ENCODE measurements around the gene GSE1. TPM values are rescaled to one million over a fixed set of nuclear protein-coding genes. Genes with fewer than 3 reads are reported as not detected.
"Not testable (repeated sequence)": the region's sequence is repeated elsewhere in the genome, so short reads cannot be mapped to it uniquely, and the experiment has no call there.

The GSE1 gene
- total RNA-seq, 1 experiment from 2014 or later = 1.9 TPM

GRCh38 chr16:85592277-85592676 lies 20.8 kb upstream of the GSE1 start:
- not testable (repeated sequence) for H3K27ac ChIP-seq (ENCODE audit: low read length); H3K4me2 ChIP-seq (ENCODE audit: low read depth, low read length, poor library complexity, severe bottlenecking); H3K36me3 ChIP-seq (ENCODE audit: insufficient read depth, low read length); H3K79me2 ChIP-seq (ENCODE audit: low read length); H3K9me2 ChIP-seq (replicated peaks; ENCODE audit: insufficient read depth, low read length); H4K20me1 ChIP-seq (ENCODE audit: insufficient read depth, low read depth, low read length); H3K9me3 ChIP-seq (ENCODE audit: low read length); DNase-seq; H3K4me1 ChIP-seq (ENCODE audit: low read length); H3K27me3 ChIP-seq (ENCODE audit: low read length); H3K9ac ChIP-seq (ENCODE audit: low read length); H3K4me3 ChIP-seq (ENCODE audit: low read length); H2AFZ ChIP-seq (ENCODE audit: low read length)

DNA sequence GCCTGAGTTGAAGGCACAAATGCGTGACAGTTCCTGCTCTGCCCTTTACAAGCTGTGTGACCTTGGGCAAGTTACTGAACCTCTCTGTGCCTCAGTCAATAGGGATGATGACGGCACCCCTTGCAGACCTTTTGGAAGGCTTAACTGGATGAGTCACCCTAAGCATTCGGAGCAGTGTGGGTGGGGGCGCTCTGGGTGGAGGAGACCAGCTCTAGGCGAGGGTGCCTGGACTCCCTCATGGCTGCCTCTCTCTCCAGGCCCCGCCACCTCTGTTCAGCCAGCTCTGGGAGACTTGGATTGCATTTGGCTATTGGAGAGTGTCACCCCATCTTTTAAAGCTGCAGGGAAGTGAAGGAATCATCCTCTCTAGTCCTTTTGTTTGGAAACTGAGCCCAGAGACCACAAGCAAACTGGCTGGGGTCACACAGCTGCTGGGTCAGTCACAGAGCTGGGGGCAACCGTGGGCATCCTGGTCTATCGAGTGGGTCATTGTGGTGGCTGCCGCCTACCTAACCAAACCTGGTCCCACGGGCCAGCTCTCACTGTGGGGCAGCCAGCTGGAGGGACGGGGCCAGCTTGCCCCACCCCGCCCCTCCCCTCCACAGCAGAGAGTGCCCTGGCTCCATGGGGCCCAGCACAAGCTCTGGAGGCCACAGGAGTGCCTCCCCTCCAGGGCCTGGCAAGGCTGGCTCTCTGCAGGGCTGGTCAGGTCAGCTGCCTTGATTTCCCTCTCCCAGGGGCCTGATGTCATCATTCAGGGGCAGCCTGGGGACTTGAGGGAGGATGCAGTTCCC lies 20.2 kb upstream of the GSE1 start:
- H3K27ac ChIP-seq (ENCODE audit: low read length) = no peak overlapping the region
- H3K4me1 ChIP-seq (ENCODE audit: low read length) = peaks cover 7% of the 10 kb centered on the region
- no peak for DNase-seq
- H3K9ac ChIP-seq (ENCODE audit: low read length) = no peak overlapping the region
- H3K36me3 ChIP-seq (ENCODE audit: insufficient read depth, low read length) = no peaks in the 10 kb centered on the region
- H3K4me2 ChIP-seq (ENCODE audit: low read depth, low read length, poor library complexity, severe bottlenecking) = no peak overlapping the region
- peaks cover 4% of the 10 kb centered on the region; the same call in 1 of the 2 replicates for H3K9me3 ChIP-seq (ENCODE audit: low read length)
- H3K79me2 ChIP-seq (ENCODE audit: low read length) = no peaks in the 10 kb centered on the region
- H3K27me3 ChIP-seq (ENCODE audit: low read length) = no peaks in the 10 kb centered on the region
- H4K20me1 ChIP-seq (ENCODE audit: insufficient read depth, low read depth, low read length) = no peaks in the 10 kb centered on the region; the same call in 1 of the 2 replicates
- no peaks in the 10 kb centered on the region for H3K9me2 ChIP-seq (replicated peaks; ENCODE audit: insufficient read depth, low read length)
- no peak overlapping the region for H2AFZ ChIP-seq (ENCODE audit: low read length)
- H3K4me3 ChIP-seq (ENCODE audit: low read length) = no peak overlapping the region

DNA sequence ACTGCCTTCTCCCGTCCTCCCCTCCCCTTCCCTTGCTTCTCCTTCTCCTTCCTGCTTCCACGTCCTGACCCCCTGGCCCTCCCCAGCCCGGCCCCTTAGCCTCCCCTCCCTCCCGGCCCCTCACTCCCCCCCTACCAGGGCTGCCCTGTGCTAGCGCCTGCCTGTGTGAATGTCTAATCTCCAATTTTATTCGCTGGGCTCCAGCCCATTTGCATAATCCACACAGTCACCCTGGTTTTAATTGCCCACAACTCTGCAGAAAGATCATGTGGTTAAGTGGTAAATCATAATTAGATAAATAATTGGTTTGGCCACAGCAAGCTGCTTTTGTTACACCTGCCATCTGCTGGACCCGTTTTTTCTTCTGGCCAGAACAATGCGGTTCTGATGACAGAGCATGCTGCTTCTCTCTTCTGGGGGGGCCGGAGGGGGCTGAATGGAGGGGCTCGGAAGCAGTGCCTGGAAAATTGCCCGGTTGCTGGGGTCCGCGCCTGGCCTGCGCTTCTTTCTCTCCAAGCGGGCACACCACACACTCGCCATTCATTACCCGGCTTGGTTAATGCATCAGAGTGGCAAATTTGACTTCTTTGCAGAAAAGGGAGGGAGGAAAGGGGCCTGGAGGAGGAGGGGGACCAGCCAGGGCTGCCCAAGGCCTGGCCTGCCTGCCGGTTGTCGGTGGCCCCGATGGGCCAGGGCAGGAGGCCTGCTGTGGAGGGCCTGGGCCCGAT lies 19.5 kb upstream of the GSE1 start:
- no peak overlapping the region for H3K4me2 ChIP-seq (ENCODE audit: low read depth, low read length, poor library complexity, severe bottlenecking)
- no peaks in the 10 kb centered on the region for H3K79me2 ChIP-seq (ENCODE audit: low read length)
- H3K27me3 ChIP-seq (ENCODE audit: low read length) = no peaks in the 10 kb centered on the region
- H3K36me3 ChIP-seq (ENCODE audit: insufficient read depth, low read length) = no peaks in the 10 kb centered on the region
- DNase-seq = no peak
- H3K4me1 ChIP-seq (ENCODE audit: low read length) = peaks cover 7% of the 10 kb centered on the region
- no peak overlapping the region for H3K9ac ChIP-seq (ENCODE audit: low read length)
- H3K4me3 ChIP-seq (ENCODE audit: low read length) = no peak overlapping the region
- H3K9me3 ChIP-seq (ENCODE audit: low read length) = peaks cover 4% of the 10 kb centered on the region; the same call in 1 of the 2 replicates
- no peak overlapping the region for H2AFZ ChIP-seq (ENCODE audit: low read length)
- H3K27ac ChIP-seq (ENCODE audit: low read length) = no peak overlapping the region
- no peaks in the 10 kb centered on the region for H3K9me2 ChIP-seq (replicated peaks; ENCODE audit: insufficient read depth, low read length)
- no peaks in the 10 kb centered on the region; the same call in 1 of the 2 replicates for H4K20me1 ChIP-seq (ENCODE audit: insufficient read depth, low read depth, low read length)

GRCh38 chr16:85594273-85594977 lies 18.7 kb upstream of the GSE1 start:
- no peaks in the 10 kb centered on the region for H3K79me2 ChIP-seq (ENCODE audit: low read length)
- H3K4me1 ChIP-seq (ENCODE audit: low read length) = peaks cover 7% of the 10 kb centered on the region
- H3K4me2 ChIP-seq (ENCODE audit: low read depth, low read length, poor library complexity, severe bottlenecking) = no peak overlapping the region
- peaks cover 4% of the 10 kb centered on the region; the same call in 1 of the 2 replicates for H3K9me3 ChIP-seq (ENCODE audit: low read length)
- H4K20me1 ChIP-seq (ENCODE audit: insufficient read depth, low read depth, low read length) = no peaks in the 10 kb centered on the region; the same call in 1 of the 2 replicates
- H3K9me2 ChIP-seq (replicated peaks; ENCODE audit: insufficient read depth, low read length) = no peaks in the 10 kb centered on the region
- no peaks in the 10 kb centered on the region for H3K36me3 ChIP-seq (ENCODE audit: insufficient read depth, low read length)
- H3K9ac ChIP-seq (ENCODE audit: low read length) = no peak overlapping the region
- no peak for DNase-seq
- H3K27me3 ChIP-seq (ENCODE audit: low read length) = no peaks in the 10 kb centered on the region
- H3K27ac ChIP-seq (ENCODE audit: low read length) = no peak overlapping the region
- H3K4me3 ChIP-seq (ENCODE audit: low read length) = no peak overlapping the region
- H2AFZ ChIP-seq (ENCODE audit: low read length) = no peak overlapping the region

GRCh38 chr16:85594978-85595661 lies 18.0 kb upstream of the GSE1 start:
- peaks cover 2% of the 10 kb centered on the region; the same call in 1 of the 2 replicates for H3K9me3 ChIP-seq (ENCODE audit: low read length)
- no peak overlapping the region for H2AFZ ChIP-seq (ENCODE audit: low read length)
- H3K4me2 ChIP-seq (ENCODE audit: low read depth, low read length, poor library complexity, severe bottlenecking) = no peak overlapping the region
- DNase-seq = no peak
- H3K9me2 ChIP-seq (replicated peaks; ENCODE audit: insufficient read depth, low read length) = no peaks in the 10 kb centered on the region
- no peak overlapping the region for H3K27ac ChIP-seq (ENCODE audit: low read length)
- no peak overlapping the region for H3K4me3 ChIP-seq (ENCODE audit: low read length)
- H3K9ac ChIP-seq (ENCODE audit: low read length) = no peak overlapping the region
- H3K27me3 ChIP-seq (ENCODE audit: low read length) = no peaks in the 10 kb centered on the region
- H3K36me3 ChIP-seq (ENCODE audit: insufficient read depth, low read length) = no peaks in the 10 kb centered on the region
- no peaks in the 10 kb centered on the region; the same call in 1 of the 2 replicates for H4K20me1 ChIP-seq (ENCODE audit: insufficient read depth, low read depth, low read length)
- no peaks in the 10 kb centered on the region for H3K79me2 ChIP-seq (ENCODE audit: low read length)
- H3K4me1 ChIP-seq (ENCODE audit: low read length) = peaks cover 7% of the 10 kb centered on the region

GRCh38 chr16:85595812-85596502 lies 17.2 kb upstream of the GSE1 start:
- no peak for DNase-seq
- H3K9ac ChIP-seq (ENCODE audit: low read length) = no peak overlapping the region
- H3K36me3 ChIP-seq (ENCODE audit: insufficient read depth, low read length) = no peaks in the 10 kb centered on the region
- no peaks in the 10 kb centered on the region for H3K9me2 ChIP-seq (replicated peaks; ENCODE audit: insufficient read depth, low read length)
- H3K4me1 ChIP-seq (ENCODE audit: low read length) = peaks cover 7% of the 10 kb centered on the region
- no peak overlapping the region for H3K4me2 ChIP-seq (ENCODE audit: low read depth, low read length, poor library complexity, severe bottlenecking)
- H3K9me3 ChIP-seq (ENCODE audit: low read length) = no peaks in the 10 kb centered on the region
- no peak overlapping the region for H3K4me3 ChIP-seq (ENCODE audit: low read length)
- no peak overlapping the region for H2AFZ ChIP-seq (ENCODE audit: low read length)
- no peaks in the 10 kb centered on the region; the same call in 1 of the 2 replicates for H4K20me1 ChIP-seq (ENCODE audit: insufficient read depth, low read depth, low read length)
- no peaks in the 10 kb centered on the region for H3K79me2 ChIP-seq (ENCODE audit: low read length)
- H3K27ac ChIP-seq (ENCODE audit: low read length) = no peak overlapping the region
- H3K27me3 ChIP-seq (ENCODE audit: low read length) = no peaks in the 10 kb centered on the region

DNA sequence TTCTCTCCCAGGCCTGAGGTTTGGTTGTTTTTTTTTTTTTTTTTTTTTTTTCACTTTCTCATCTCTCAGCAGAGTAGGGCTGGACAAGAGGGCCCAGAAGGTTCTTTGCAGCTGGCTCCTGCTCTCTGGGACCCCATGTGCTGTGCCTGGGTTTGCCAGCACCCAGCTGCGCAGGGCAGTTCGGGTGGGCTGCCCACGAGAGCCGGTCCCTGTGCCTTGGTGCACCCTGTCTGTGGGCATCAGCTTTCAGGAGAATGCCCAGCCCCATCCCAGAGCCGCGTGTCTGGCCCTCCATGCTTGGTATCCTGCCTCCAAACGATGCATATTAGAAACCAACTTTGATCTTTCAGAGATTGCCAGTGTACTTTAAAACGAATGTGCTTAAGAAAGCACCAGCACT lies 15.0 kb upstream of the GSE1 start:
- Histone ChIP-seq H3K27ac (ENCODE audit: low read length) (no peak overlapping the region), H3K9me2 (replicated peaks; ENCODE audit: insufficient read depth, low read length) (no peaks in the 10 kb centered on the region), H3K4me2 (ENCODE audit: low read depth, low read length, poor library complexity, severe bottlenecking) (no peak overlapping the region), H3K27me3 (ENCODE audit: low read length) (no peaks in the 10 kb centered on the region), H4K20me1 (ENCODE audit: insufficient read depth, low read depth, low read length) (no peaks in the 10 kb centered on the region; the same call in 1 of the 2 replicates), H3K4me1 (ENCODE audit: low read length) (peaks cover 6% of the 10 kb centered on the region), H2AFZ (ENCODE audit: low read length) (no peak overlapping the region), H3K4me3 (ENCODE audit: low read length) (no peak overlapping the region), H3K9ac (ENCODE audit: low read length) (no peak overlapping the region), H3K9me3 (ENCODE audit: low read length) (no peaks in the 10 kb centered on the region), H3K36me3 (ENCODE audit: insufficient read depth, low read length) (no peaks in the 10 kb centered on the region), H3K79me2 (ENCODE audit: low read length) (no peaks in the 10 kb centered on the region)
- DNase-seq = no peak

All from Karpas-422 (cell line).